ENCODE data around the gene L3MBTL4.

DNA sequence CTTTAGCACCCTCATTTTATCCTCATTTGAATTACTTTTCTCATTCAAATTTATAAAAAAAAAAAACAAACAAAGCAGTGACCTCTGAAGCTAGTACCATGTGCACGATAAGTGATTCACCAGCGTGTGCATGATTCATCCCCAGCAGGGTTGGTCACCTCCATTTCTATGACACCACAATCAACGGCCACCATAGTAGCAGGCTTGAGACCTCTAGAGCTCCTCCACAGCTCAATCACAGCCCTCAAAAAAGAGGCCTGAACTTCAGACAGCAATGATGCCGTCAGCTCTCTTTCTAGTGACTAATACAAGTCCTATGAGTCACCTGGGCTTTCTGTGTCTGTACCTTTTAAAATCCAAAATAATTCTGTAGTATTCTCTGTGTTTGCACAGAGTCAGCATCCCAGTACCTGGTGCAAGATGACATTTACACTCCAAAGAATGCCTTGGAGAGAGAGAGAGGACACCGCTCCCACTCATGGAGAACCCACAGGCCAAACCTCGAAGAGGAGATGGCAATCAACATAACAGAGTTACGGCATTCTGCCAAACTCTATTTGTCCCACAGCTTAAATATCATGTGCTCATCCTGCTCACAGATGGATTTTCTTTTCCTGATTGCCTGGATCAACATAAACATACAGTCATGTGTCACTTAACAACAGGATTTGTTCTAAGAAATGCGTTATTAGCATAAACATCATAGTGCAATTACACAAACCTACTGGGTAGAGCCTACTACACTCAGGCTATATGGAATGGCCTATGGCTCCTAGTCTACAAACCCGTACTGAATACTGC, 58.7 kb downstream of the L3MBTL4 start:
- TF ChIP-seq, protein P1, sequence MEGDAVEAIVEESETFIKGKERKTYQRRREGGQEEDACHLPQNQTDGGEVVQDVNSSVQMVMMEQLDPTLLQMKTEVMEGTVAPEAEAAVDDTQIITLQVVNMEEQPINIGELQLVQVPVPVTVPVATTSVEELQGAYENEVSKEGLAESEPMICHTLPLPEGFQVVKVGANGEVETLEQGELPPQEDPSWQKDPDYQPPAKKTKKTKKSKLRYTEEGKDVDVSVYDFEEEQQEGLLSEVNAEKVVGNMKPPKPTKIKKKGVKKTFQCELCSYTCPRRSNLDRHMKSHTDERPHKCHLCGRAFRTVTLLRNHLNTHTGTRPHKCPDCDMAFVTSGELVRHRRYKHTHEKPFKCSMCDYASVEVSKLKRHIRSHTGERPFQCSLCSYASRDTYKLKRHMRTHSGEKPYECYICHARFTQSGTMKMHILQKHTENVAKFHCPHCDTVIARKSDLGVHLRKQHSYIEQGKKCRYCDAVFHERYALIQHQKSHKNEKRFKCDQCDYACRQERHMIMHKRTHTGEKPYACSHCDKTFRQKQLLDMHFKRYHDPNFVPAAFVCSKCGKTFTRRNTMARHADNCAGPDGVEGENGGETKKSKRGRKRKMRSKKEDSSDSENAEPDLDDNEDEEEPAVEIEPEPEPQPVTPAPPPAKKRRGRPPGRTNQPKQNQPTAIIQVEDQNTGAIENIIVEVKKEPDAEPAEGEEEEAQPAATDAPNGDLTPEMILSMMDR (IDR thresholded peaks at IDR 0.05), result no peak
- TF ChIP-seq POLR2A (IDR thresholded peaks at IDR 0.05), result no peak

Data from esophagus squamous epithelium (tissue), 4 donors.